Natural killer cell treated with Interleukin-12 subunit alpha and Interleukin-12 subunit beta and Interleukin-15 and Interleukin-18, amount 100 ng/mL, for 72 hours (primary cell): ENCODE measurements around the gene RIC8A. TPM values are rescaled to one million over a fixed set of nuclear protein-coding genes. Genes with fewer than 3 reads are reported as not detected.

Source experiments
- ATAC-seq, 2 donors: fragments of 150-1000 bp; cut with Tn5 transposase in 1 of 2; sonication (Bioruptor Pico), chemical (Tn5 transposase) in 1 of 2; 2 replicates each; pipeline ENCODE4 v1.10.0; 2021
- DNase-seq: peaks from one replicate; pipeline ENCODE4 v3.0.0; 2022; ENCODE audit warnings: low spot score
- H3K27ac Mint-ChIP-seq, 2 donors: 1 replicate in 1 of 2; 2 replicates in 1 of 2; pipeline ENCODE4 v1.8.0; 2022; ENCODE audit warnings: mixed read lengths in 2 of 2, mild to moderate bottlenecking in 1 of 2, moderate library complexity in 1 of 2
- H3K27me3 Mint-ChIP-seq, 2 donors: 1 replicate in 1 of 2; 2 replicates in 1 of 2; pipeline ENCODE4 v1.8.0; 2022; ENCODE audit warnings: mixed read lengths in 2 of 2
- H3K36me3 Mint-ChIP-seq: one replicate; pipeline ENCODE4 v1.8.0; 2022; ENCODE audit warnings: mixed read lengths
- H3K4me1 Mint-ChIP-seq, 2 donors: 1 replicate in 1 of 2; 2 replicates in 1 of 2; pipeline ENCODE4 v1.8.0; 2022; ENCODE audit warnings: low read depth in 2 of 2, mixed read lengths in 2 of 2, mild to moderate bottlenecking in 1 of 2
- H3K4me3 Mint-ChIP-seq: one replicate; pipeline ENCODE4 v1.8.0; 2022; ENCODE audit warnings: mixed read lengths
- H3K9me3 Mint-ChIP-seq: 2 replicates; pipeline ENCODE4 v1.8.0; 2022; ENCODE audit warnings: mixed read lengths
- total RNA-seq, 2 donors: library from RNA; stranded (reverse); gene quantifications; one replicate each; pipeline ENCODE4 v1.2.3, GENCODE V29; 2022

The RIC8A gene
- total RNA-seq, 2 donors from 2014 or later, result 130 to 148 TPM

DNA sequence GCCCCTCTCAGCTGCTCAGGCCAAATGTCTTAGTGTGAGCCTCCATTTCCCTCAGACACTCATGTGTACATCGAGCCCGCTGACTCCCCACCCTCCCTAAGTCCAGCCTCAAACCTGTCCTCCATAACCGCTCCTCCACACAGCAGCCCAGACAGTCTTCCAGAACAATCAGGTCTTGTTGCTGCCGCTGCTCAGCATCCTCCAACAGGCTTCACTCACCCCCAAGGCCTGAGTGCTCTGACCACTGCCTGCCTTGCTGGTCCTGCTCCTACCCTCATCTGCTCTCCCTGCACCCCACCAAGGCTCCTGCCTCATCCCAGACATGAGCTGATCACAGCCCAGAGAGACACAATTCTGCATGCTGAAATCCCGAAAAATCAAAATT, 46.4 kb downstream of the RIC8A start:
- Mint-ChIP-seq H3K9me3 (no peaks in the 10 kb centered on the region), H3K27ac (no peak overlapping the region), H3K4me3 (no peak overlapping the region), H3K4me1 (peaks cover 5 to 7% of the 10 kb centered on the region in 2 donors), H3K27me3 (no peaks in the 10 kb centered on the region), H3K36me3 (peaks cover 12% of the 10 kb centered on the region)
- no peak for DNase-seq
- no peak for ATAC-seq

DNA sequence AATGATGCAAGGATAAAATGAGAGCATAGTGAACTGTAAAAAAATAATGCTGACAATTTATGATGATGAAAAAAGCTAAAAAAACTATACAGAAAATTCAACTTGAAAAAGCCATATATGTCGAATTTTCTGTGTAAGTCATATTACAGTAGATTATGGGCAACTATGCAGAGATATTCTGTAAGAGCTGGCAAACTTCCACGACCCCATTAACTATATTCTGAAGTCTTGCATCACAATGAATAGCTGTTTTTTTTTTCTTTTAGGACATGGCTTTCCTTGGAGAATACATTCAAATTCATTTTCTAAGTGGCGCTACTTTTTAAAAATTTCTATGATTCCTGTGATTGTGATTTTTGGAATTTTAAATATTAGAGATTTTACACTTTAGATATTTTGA, 47.7 kb downstream of the RIC8A start:
- ATAC-seq (no peak), DNase-seq (no peak)
- Mint-ChIP-seq H3K4me3 (no peak overlapping the region), H3K27me3 (no peaks in the 10 kb centered on the region), H3K9me3 (no peaks in the 10 kb centered on the region), H3K27ac (no peak overlapping the region), H3K36me3 (peaks cover 5% of the 10 kb centered on the region), H3K4me1 (peaks cover 0 to 3% of the 10 kb centered on the region in 2 donors)

DNA sequence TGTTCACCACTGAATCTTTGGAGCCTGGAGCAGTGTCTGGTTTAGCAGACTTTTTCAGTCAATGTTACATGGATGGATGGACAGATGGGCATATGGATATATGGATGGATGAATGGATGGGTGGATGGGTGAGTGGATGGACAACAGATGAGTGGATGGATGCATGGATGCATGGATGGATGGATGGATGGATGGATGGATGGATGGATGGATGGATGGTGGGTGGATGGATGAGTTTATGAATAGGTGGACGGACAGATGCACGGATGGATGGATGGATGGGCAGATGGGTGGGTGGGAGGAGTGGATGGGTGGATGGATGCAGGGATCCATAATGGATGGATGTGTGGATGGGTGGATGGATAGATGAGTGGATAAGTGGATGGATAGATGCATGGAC, 48.3 kb downstream of the RIC8A start:
- no peaks in the 10 kb centered on the region for H3K9me3 Mint-ChIP-seq
- ATAC-seq (no peak), DNase-seq (no peak)
- H3K27ac Mint-ChIP-seq, result no peak overlapping the region
- no peak overlapping the region for H3K4me3 Mint-ChIP-seq
- H3K27me3 Mint-ChIP-seq, result no peaks in the 10 kb centered on the region
- H3K4me1 Mint-ChIP-seq, result peaks cover 0 to 3% of the 10 kb centered on the region in 2 donors
- peaks cover 5% of the 10 kb centered on the region for H3K36me3 Mint-ChIP-seq

DNA sequence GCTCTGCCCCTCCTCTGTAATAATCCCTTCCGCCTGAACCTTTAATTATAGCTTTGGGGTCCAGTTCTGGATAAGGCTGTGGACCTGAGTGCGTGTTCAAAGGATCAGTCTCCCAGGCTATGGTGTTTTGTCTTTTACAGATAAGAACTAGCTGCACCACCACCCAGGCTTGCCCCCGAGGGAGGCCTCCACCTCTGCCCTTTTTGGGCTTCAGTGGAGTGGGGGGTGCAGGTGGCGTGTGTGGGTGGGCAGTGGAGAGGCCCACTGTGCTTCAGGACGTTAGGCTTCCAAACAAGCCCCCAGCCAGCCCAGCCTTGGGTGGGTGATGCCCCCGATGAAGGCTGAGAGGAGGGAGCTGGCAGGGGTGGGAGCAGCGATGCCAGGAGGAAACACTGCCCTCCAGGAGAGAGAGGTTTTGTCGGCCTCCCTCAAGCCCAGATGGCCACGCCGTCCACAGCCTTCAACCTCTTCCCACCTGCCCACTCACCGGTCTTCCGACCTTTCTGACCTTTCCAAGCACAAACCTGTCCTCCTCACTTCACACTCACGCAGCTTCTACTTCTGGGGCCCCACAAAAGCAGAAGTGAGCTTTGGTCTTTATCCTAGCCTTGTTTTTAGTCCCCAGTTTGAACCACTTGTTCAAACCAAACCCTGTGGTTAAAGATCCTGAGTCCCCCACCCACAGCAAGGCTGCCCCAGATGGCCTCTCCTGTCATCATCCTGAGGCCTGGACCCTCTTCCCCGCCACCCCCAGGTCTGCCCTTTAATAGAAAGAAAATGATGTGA, 49.6 kb downstream of the RIC8A start:
- ATAC-seq, result no peak
- no peak overlapping the region for H3K27ac Mint-ChIP-seq
- no peak for DNase-seq
- no peaks in the 10 kb centered on the region for H3K4me1 Mint-ChIP-seq
- H3K4me3 Mint-ChIP-seq, result no peak overlapping the region
- no peaks in the 10 kb centered on the region for H3K9me3 Mint-ChIP-seq
- H3K27me3 Mint-ChIP-seq, result no peaks in the 10 kb centered on the region
- no peaks in the 10 kb centered on the region for H3K36me3 Mint-ChIP-seq

DNA sequence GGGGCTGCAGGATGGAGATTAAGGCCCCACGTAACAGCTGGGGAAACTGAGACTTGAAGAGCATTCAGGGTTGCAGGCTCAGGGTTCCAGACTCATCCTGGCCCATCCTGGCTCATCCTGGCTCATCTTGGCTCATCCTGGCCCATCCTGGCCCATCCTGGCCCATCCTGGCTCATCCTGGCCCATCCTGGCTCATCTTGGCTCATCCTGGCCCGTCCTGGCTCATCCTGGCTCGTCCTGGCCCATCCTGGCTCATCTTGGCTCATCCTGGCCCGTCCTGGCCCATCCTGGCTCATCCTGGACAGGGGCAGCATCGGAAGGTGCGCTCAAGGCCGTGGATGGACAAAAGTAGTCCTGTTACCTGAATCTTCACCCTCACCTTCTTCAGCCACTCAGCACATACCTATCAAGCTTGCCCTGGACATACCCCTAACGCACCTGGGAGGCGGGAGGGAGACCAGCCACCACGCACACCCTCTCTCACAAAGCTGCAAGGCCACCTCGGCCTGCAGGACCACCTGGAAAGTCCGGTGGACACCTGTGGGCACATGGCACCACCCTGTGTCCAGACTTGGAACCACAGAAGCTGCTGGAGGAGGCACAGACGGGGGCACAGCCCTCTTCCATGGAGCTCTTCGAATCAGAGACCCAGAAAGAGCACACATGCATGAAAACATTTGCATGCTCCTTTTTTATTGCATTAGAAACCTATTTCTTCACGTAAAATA, 50.4 kb downstream of the RIC8A start:
- no peaks in the 10 kb centered on the region for H3K9me3 Mint-ChIP-seq
- H3K4me3 Mint-ChIP-seq, result no peak overlapping the region
- no peaks in the 10 kb centered on the region for H3K4me1 Mint-ChIP-seq
- no peaks in the 10 kb centered on the region for H3K36me3 Mint-ChIP-seq
- DNase-seq (no peak), ATAC-seq (no peak)
- no peaks in the 10 kb centered on the region for H3K27me3 Mint-ChIP-seq
- no peak overlapping the region for H3K27ac Mint-ChIP-seq

DNA sequence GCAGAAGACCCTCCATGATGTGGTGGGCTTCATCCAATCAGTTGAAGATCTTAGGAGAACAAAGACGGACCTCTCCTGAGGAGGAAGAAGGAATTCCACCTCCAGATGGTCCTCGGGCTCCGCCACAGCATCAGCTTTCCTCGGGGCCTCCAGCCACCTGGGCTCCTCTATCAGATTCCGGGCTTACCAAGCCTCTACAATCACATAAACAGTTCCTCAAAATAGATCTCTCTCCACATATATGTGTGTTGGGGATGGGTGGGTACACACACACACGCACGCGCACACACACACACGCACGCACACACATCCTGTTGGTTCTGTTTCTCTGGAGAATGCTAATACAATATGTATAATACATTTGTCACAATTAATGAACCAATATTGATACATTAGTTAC, 51.9 kb downstream of the RIC8A start:
- Mint-ChIP-seq H3K36me3 (no peaks in the 10 kb centered on the region), H3K27me3 (no peaks in the 10 kb centered on the region), H3K27ac (no peak overlapping the region), H3K4me3 (no peak overlapping the region), H3K9me3 (no peaks in the 10 kb centered on the region), H3K4me1 (no peaks in the 10 kb centered on the region)
- no peak for ATAC-seq
- no peak for DNase-seq

DNA sequence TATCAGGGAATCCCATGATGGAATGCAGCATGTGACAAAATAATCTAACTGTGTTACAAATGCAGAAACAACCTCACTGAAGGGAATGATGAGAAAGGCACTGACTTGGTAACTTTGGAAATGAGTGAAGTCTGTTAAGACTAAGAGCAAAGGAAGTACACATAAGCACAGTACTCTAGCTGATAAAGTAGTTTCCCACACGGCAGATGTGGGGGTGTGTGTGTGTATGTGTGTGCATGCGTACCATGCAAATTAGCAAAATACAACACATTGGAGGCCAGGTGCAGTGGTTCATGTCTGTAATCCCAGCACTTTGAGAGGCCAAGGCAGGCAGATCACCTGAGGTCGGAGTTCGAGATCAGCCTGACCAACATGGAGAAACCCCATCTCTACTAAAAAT, 54.1 kb downstream of the RIC8A start:
- H3K4me1 Mint-ChIP-seq, result peaks cover 0 to under 1% of the 10 kb centered on the region in 2 donors
- H3K36me3 Mint-ChIP-seq, result no peaks in the 10 kb centered on the region
- no peaks in the 10 kb centered on the region for H3K27me3 Mint-ChIP-seq
- H3K9me3 Mint-ChIP-seq, result no peaks in the 10 kb centered on the region
- H3K27ac Mint-ChIP-seq, result no peak overlapping the region
- H3K4me3 Mint-ChIP-seq, result no peak overlapping the region
- DNase-seq (no peak), ATAC-seq (no peak)

Other genes starting within 250 kb of the RIC8A start
- gene SCGB1C1, start 14.6 kb upstream of the RIC8A start, total RNA-seq, result not detected
- 10 to 100 TPM; 43.6 to 51.4 TPM for gene BET1L, start 309 bp upstream of the RIC8A start, total RNA-seq
- 10 to 100 TPM; 13.7 to 16.3 TPM for gene SIRT3, start 28.6 kb downstream of the RIC8A start, total RNA-seq
- gene PSMD13, start 29.3 kb downstream of the RIC8A start, total RNA-seq, result 100 to 1,000 TPM; 204 to 263 TPM
- gene NLRP6, start 70.7 kb downstream of the RIC8A start, total RNA-seq, result 1 to 10 TPM in 1 of 2 donors, under 1 TPM in 1; 0.26 to 1.2 TPM
- 10 to 100 TPM; 17.0 to 24.9 TPM for gene PGGHG, start 81.4 kb downstream of the RIC8A start, total RNA-seq
- not detected for gene IFITM5, start 91.8 kb downstream of the RIC8A start, total RNA-seq
- gene IFITM2, start 100.1 kb downstream of the RIC8A start, total RNA-seq, result 100 to 1,000 TPM in 1 of 2 donors, 10 to 100 TPM in 1; 87.9 to 171 TPM
- 10 to 100 TPM; 58.1 to 71.0 TPM for gene IFITM1, start 106.3 kb downstream of the RIC8A start, total RNA-seq
- 10 to 100 TPM; 28.2 to 29.8 TPM for gene IFITM3, start 113.2 kb downstream of the RIC8A start, total RNA-seq
- gene B4GALNT4, start 161.8 kb downstream of the RIC8A start, total RNA-seq, result under 1 TPM in 1 of 2 donors, not detected in 1; 0.50 TPM
- gene PKP3, start 186.5 kb downstream of the RIC8A start, total RNA-seq, result not detected
- 10 to 100 TPM; 39.0 to 44.9 TPM for gene SIGIRR, start 207.3 kb downstream of the RIC8A start, total RNA-seq
- gene ANO9, start 234.3 kb downstream of the RIC8A start, total RNA-seq, result 1 to 10 TPM; 2.4 to 6.7 TPM
- 10 to 100 TPM; 20.6 to 56.9 TPM for gene PTDSS2, start 242.6 kb downstream of the RIC8A start, total RNA-seq